Erythroblast (primary cell): ENCODE data around the gene POU3F2.

Experiments
- GATA1 ChIP-seq: IDR thresholded peaks from 2 replicates; pipeline ENCODE4 v1.6.1; 2011; ENCODE audit warnings: low read depth, mild to moderate bottlenecking, control low read depth, low read length, moderate library complexity
- POLR2A ChIP-seq: IDR thresholded peaks from 2 replicates; pipeline ENCODE4 v1.6.1; 2011; ENCODE audit warnings: mild to moderate bottlenecking, low read length

DNA sequence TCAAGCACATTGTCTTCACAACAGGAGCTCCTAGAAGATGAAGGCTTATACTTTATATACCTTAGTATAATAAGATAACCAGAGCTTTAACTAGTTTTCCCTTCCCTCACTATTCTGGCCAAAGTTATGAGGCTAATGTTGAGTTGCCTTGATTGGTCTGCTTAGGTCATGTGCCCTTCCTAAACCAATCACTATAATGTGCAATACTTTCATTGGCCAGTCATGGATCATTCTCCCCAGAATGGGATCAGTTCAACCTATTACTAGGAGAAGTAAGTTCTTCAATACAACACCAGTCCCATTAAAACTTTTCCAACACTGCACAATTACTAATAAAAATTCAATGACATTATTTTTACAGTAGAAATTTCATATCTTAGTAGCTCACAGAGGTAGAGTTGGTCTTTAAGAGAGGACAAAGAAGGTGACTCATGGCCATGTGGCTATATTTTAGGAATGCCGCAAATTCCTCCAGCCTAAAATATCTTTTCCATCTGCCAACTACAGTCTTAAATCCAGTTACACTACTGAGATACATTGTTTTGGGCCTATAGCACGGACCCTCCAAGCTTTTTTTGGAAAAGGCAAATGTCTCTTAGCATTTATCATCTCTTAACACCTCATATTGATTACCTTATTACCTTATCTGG lies 12.5 kb upstream of the POU3F2 start:
- no peak for TF ChIP-seq POLR2A
- no peak for TF ChIP-seq GATA1
